ENCODE results near the gene SLC29A2.
"Not testable (repeated sequence)": the region's sequence is repeated elsewhere in the genome, so short reads cannot be mapped to it uniquely, and the experiment has no call there.

The SLC29A2 gene

GRCh38 chr11:66365711-66366619, 5.6 kb downstream of the SLC29A2 start:
- Mint-ChIP-seq H3K4me3 (no peak overlapping the region), H3K36me3 (peaks cover 34% of the 10 kb centered on the region), H3K4me1 (peaks cover 22% of the 10 kb centered on the region), H3K27ac (no peak overlapping the region), H3K9me3 (no peaks in the 10 kb centered on the region)
- no peak for DNase-seq (ENCODE audit: low spot score in 2 of 2)
- no peak for ATAC-seq

- H3K9me3 Mint-ChIP-seq, result no peaks in the 10 kb centered on the region
- ATAC-seq (no peak), DNase-seq (ENCODE audit: low spot score in 2 of 2) (no peak)
- peaks cover 15% of the 10 kb centered on the region for H3K4me1 Mint-ChIP-seq
- peaks cover 34% of the 10 kb centered on the region for H3K36me3 Mint-ChIP-seq
- no peak overlapping the region for H3K4me3 Mint-ChIP-seq
- no peak overlapping the region for H3K27ac Mint-ChIP-seq
These were observed 6.4 kb downstream of the SLC29A2 start for GRCh38 chr11:66365166-66365565.

DNA sequence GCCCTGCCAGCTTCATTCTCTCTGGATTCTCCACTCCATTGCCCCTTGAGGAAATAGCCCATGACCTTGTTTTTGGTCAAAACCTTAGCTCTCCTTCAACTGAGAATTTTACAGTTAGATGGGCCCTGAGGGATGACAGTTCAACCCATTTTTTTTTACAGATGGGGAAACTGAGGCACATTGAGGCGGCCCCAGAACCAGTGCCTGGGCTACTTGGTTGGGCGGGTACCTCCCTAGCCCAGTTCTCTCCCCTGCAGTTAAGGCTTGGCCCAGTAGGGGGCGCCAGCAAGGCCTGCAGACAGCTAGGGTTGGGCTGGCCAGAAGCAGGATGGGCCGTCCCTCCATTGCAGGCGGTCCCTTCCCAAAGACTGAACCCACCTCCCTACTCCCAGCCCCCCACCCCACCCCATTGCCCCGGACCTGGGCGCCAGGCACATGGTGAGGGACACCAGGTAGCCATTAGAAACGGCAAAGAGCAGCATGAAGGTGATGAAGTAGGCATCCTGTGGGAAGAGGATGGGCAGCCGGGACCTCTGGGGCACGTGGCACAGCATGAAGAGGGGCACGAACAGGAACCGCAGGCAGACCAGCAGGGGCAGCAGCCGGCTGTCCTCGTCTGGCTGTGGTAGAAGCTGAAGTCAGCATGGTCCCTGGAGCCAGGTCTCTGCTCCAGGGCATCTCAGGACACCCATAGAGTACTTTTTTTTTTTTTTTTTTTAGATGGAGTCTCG, 7.6 kb downstream of the SLC29A2 start:
- peak; percentile 60 for ATAC-seq
- peaks cover 34% of the 10 kb centered on the region for H3K36me3 Mint-ChIP-seq
- peak; percentile 68 to 89 for DNase-seq (ENCODE audit: low spot score in 2 of 2)
- no peak overlapping the region for H3K27ac Mint-ChIP-seq
- H3K4me1 Mint-ChIP-seq, result peaks cover 9% of the 10 kb centered on the region
- no peaks in the 10 kb centered on the region for H3K9me3 Mint-ChIP-seq
- H3K4me3 Mint-ChIP-seq, result no peak overlapping the region

GRCh38 chr11:66363187-66363601, 8.4 kb downstream of the SLC29A2 start:
- DNase-seq (ENCODE audit: low spot score in 2 of 2), result no peak
- Mint-ChIP-seq H3K4me3 (no peak overlapping the region), H3K9me3 (no peaks in the 10 kb centered on the region), H3K4me1 (peaks cover 1% of the 10 kb centered on the region), H3K36me3 (peaks cover 29% of the 10 kb centered on the region), H3K27ac (no peak overlapping the region)
- no peak for ATAC-seq

GRCh38 chr11:66362481-66363147, 8.9 kb downstream of the SLC29A2 start:
- H3K4me3 Mint-ChIP-seq, result no peak overlapping the region
- H3K4me1 Mint-ChIP-seq, result no peaks in the 10 kb centered on the region
- peaks cover 24% of the 10 kb centered on the region for H3K36me3 Mint-ChIP-seq
- H3K27ac Mint-ChIP-seq, result no peak overlapping the region
- no peak for ATAC-seq
- DNase-seq (ENCODE audit: low spot score in 2 of 2), result no peak
- no peaks in the 10 kb centered on the region for H3K9me3 Mint-ChIP-seq

DNA sequence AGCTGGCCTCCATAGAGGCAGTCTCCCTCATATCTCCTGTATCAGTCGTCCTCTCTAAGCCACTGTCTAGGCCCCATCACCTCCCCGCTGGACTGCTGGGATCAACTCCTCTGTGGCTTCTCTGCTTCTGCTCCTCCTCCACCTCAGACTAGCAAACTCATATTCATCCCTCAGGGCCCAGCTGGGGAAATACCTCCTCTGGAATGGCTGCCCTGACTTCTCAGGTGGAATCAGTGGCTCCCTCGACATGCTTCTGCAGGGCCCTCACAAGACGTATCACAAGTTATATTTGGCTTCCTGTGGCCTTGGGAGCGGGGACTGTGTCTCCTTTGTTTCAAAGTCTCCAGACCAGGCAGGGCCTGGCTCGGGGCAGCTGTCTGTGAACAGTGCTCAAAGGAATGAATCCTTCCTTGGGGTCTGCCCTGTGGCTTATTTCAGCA, 10.0 kb downstream of the SLC29A2 start:
- H3K4me3 Mint-ChIP-seq, result no peak overlapping the region

GRCh38 chr11:66360406-66361073, 11.0 kb downstream of the SLC29A2 start:
- DNase-seq (ENCODE audit: low spot score in 2 of 2) (no peak), ATAC-seq (no peak)
- H3K36me3 Mint-ChIP-seq, result peaks cover 24% of the 10 kb centered on the region
- no peaks in the 10 kb centered on the region for H3K9me3 Mint-ChIP-seq
- no peaks in the 10 kb centered on the region for H3K4me1 Mint-ChIP-seq
- H3K4me3 Mint-ChIP-seq, result no peak overlapping the region
- H3K27ac Mint-ChIP-seq, result no peak overlapping the region

More for the DNA sequence above, 10.0 kb downstream of the SLC29A2 start:
- peaks cover 24% of the 10 kb centered on the region for H3K36me3 Mint-ChIP-seq
- DNase-seq (ENCODE audit: low spot score in 2 of 2), result no peak
- ATAC-seq, result no peak
- H3K27ac Mint-ChIP-seq, result peak overlapping the region; percentile 65
- H3K4me1 Mint-ChIP-seq, result no peaks in the 10 kb centered on the region
- H3K9me3 Mint-ChIP-seq, result no peaks in the 10 kb centered on the region

- H3K36me3 Mint-ChIP-seq, result peaks cover 27% of the 10 kb centered on the region
- no peaks in the 10 kb centered on the region for H3K9me3 Mint-ChIP-seq
- no peak overlapping the region for H3K27ac Mint-ChIP-seq
- ATAC-seq (no peak), DNase-seq (ENCODE audit: low spot score in 2 of 2) (no peak)
- H3K4me3 Mint-ChIP-seq, result no peak overlapping the region
- no peaks in the 10 kb centered on the region for H3K4me1 Mint-ChIP-seq
These were observed 11.9 kb downstream of the SLC29A2 start for GRCh38 chr11:66359662-66360087.

DNA sequence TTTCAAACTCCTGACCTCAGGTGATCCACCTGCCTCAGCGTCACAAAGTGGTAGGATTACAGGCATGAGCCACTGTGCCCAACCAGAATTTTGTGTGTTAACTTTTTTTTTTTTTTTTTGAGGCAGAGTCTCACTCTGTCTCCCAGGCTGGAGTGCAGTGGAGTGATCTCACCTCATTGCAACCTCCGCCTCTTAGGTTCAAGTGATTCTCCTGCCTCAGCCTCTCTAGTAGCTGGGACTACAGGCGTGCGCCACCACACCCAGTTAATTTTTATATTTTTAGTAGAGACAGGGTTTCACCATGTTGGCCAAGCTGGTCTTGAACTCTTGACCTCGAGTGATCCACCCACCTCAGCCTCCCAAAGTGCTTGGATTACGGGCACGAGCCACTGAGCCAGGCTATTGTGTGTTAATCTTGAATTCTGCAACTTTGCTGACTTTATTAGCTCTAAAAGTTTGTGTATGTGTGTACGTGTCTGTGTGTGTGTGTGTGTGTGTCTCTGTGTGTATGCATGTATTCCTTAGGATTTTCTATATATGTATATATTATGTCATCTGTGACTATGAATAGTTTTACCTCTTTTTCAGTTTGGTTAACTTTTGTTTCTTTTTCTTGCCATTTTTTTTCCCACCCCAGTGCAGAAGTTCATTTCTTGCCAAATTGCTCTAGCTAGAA, 20.9 kb downstream of the SLC29A2 start:
- DNase-seq (ENCODE audit: low spot score in 2 of 2); ATAC-seq; H3K9me3 Mint-ChIP-seq; H3K27ac Mint-ChIP-seq; H3K4me3 Mint-ChIP-seq: not testable (repeated sequence)
- Mint-ChIP-seq H3K36me3 (peaks cover 42% of the 10 kb centered on the region), H3K4me1 (peaks cover 18% of the 10 kb centered on the region)

GRCh38 chr11:66349084-66349386, 22.5 kb downstream of the SLC29A2 start:
- Mint-ChIP-seq H3K4me1 (peaks cover 35% of the 10 kb centered on the region), H3K4me3 (peak overlapping the region; percentile 92), H3K9me3 (no peaks in the 10 kb centered on the region), H3K36me3 (peaks cover 42% of the 10 kb centered on the region), H3K27ac (peak overlapping the region; percentile 99)
- DNase-seq (ENCODE audit: low spot score in 2 of 2), result no peak
- no peak for ATAC-seq

DNA sequence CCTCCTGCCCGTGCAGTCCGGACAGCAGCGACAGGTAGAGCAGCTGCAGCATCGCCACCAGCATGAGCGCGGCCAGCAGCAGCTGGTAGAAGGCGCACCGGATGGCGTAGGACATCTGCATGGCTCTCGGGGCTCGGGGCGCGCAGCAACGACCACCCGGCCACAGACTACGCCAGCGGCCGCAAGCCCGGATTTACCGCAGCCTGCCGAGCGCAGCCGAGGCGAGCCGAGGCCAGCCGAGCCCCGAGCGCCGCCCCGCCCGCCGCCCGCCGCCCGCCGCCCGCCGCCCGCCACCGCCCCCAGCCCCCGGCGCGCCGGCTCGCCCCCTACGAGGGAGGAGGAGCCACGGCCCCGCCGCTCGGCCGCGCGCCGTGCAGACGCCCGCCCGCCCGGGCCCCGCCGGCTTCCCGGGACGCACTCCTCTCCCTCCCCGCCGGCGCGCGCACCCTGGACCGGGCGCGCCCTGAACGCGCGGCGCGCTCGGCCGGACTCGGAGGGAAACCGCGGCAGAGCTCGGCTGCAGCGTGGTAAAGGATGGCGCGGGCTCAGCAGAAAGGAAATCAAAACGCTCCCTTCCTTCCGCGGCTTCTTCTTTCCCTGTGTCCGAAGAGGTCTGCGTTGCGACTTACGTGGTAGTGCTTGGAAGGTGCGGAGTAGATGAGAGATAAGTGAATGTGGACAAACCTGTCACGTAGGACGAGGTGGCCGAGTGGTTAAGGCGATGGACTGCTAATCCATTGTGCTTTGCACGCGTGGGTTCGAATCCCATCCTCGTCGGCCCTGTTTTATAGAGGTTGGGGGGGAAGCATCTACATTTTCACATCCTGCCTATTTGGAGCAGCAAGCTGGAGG, 23.9 kb downstream of the SLC29A2 start, which contains the start of gene B4GAT1:
TSS of gene B4GAT1 (minus strand) at position 205 of the 852 bp plus-strand sequence. CDS start at position 121, 84 bp downstream.
- Mint-ChIP-seq H3K9me3 (no peaks in the 10 kb centered on the region), H3K4me3 (peak within 1 kb of the TSS; percentile 92), H3K36me3 (peaks cover 41% of the 10 kb centered on the region), H3K4me1 (peaks cover 49% of the 10 kb centered on the region), H3K27ac (peak within 1 kb of the TSS; percentile 99)
- peak; percentile 71 for ATAC-seq
- peak; percentile 89 to 96 for DNase-seq (ENCODE audit: low spot score in 2 of 2)

GRCh38 chr11:66346476-66347424, 24.8 kb downstream of the SLC29A2 start:
- peak in 1 of 2 donors; percentile 64 for DNase-seq (ENCODE audit: low spot score in 2 of 2)
- peak overlapping the region; percentile 99 for H3K27ac Mint-ChIP-seq
- H3K4me3 Mint-ChIP-seq, result peak overlapping the region; percentile 92
- peaks cover 56% of the 10 kb centered on the region for H3K4me1 Mint-ChIP-seq
- no peak for ATAC-seq
- H3K9me3 Mint-ChIP-seq, result no peaks in the 10 kb centered on the region
- peaks cover 49% of the 10 kb centered on the region for H3K36me3 Mint-ChIP-seq

- ATAC-seq (peak; percentile 6), DNase-seq (ENCODE audit: low spot score in 2 of 2) (no peak)
- H3K9me3 Mint-ChIP-seq, result no peaks in the 10 kb centered on the region
- H3K27ac Mint-ChIP-seq, result peak overlapping the region; percentile 96
- peak overlapping the region; percentile 92 for H3K4me3 Mint-ChIP-seq
- H3K36me3 Mint-ChIP-seq, result peaks cover 62% of the 10 kb centered on the region
- H3K4me1 Mint-ChIP-seq, result peaks cover 63% of the 10 kb centered on the region
These were observed 26.3 kb downstream of the SLC29A2 start for GRCh38 chr11:66345316-66345649.
